SK-N-SH (cell line): ENCODE measurements around the gene POLR2A. TPM values are rescaled to one million over a fixed set of nuclear protein-coding genes. Genes with fewer than 3 reads are reported as not detected.

Source experiments
- CTCF ChIA-PET: fragments of 300-600, 350-600 bp; formaldehyde crosslinking; extraction: SDS; loops from one replicate; lab custom pipeline; 2021; lab: Yijun Ruan, JAX
- POLR2A ChIA-PET: fragments of 350-600 bp; sonication (Branson Sonifier 250); formaldehyde crosslinking; extraction: SDS; loops from one replicate; lab custom pipeline; 2020; ENCODE audit warnings: antibody characterized with exemption, inconsistent platforms; lab: Yijun Ruan, JAX
- DNase-seq: peaks from one replicate; pipeline ENCODE4 v3.0.0; 2012
- H2AFZ ChIP-seq: fragments of 200-600 bp; sonication (generic); 2 replicates; pipeline ENCODE4 v1.8.1; 2016; ENCODE audit warnings: antibody characterized with exemption, mild to moderate bottlenecking, low read depth
- H3F3A ChIP-seq: fragments of 200-600 bp; sonication (generic); replicated peaks from 2 replicates; pipeline ENCODE3; 2016; ENCODE audit warnings: antibody characterized with exemption, mild to moderate bottlenecking; ENCODE audit not compliant: insufficient read depth
- H3K27ac ChIP-seq, 2 experiments: fragments of 200-500 bp in 1 of 2; fragments of 200-600 bp in 1 of 2; sonication (Bioruptor generic) in 1 of 2; sonication (generic), shearing (Covaris generic) in 1 of 2; 2 replicates each; pipeline versions ENCODE4 v1.5.1 to v1.6.1; 2014 to 2016; ENCODE audit warnings: low read depth in 2 of 2, inconsistent platforms in 1 of 2, low read length in 1 of 2, mild to moderate bottlenecking in 1 of 2, mixed read lengths in 1 of 2
- H3K27me3 ChIP-seq: fragments of 200-600 bp; sonication (generic), shearing (Covaris generic); 2 replicates; pipeline ENCODE4 v1.6.1; 2016; ENCODE audit warnings: mixed run types; ENCODE audit not compliant: insufficient read depth
- H3K36me3 ChIP-seq, 2 experiments: fragments of 200-500 bp in 1 of 2; fragments of 200-600 bp in 1 of 2; sonication (Bioruptor generic) in 1 of 2; sonication (generic) in 1 of 2; replicated peaks in 1 of 2; 2 replicates each; pipeline versions ENCODE3 to v1.5.1; 2014 to 2016; ENCODE audit warnings: low read length in 1 of 2, mild to moderate bottlenecking in 1 of 2; ENCODE audit not compliant: insufficient read depth in 2 of 2, control insufficient read depth in 1 of 2
- H3K4me1 ChIP-seq, 2 experiments: fragments of 200-500 bp in 1 of 2; fragments of 200-600 bp in 1 of 2; sonication (Bioruptor generic) in 1 of 2; sonication (generic), shearing (Covaris generic) in 1 of 2; 2 replicates each; pipeline versions ENCODE4 v1.5.1 to v1.6.1; 2014 to 2016; ENCODE audit warnings: low read depth in 1 of 2, low read length in 1 of 2, mixed run types in 1 of 2; ENCODE audit not compliant: insufficient read depth in 2 of 2, control insufficient read depth in 1 of 2
- H3K4me2 ChIP-seq: fragments of 200-600 bp; sonication (generic), shearing (Covaris generic); 2 replicates; pipeline ENCODE4 v1.6.1; 2017; ENCODE audit warnings: mixed run types
- H3K4me3 ChIP-seq, 2 experiments: fragments of 200-500 bp in 1 of 2; fragments of 200-600 bp in 1 of 2; sonication (Bioruptor generic) in 1 of 2; sonication (generic), shearing (Covaris generic) in 1 of 2; 2 replicates each; pipeline versions ENCODE4 v1.5.1 to v1.8.1; 2014 to 2016; ENCODE audit warnings: low read depth in 2 of 2, inconsistent platforms in 1 of 2, low read length in 1 of 2, mild to moderate bottlenecking in 1 of 2, mixed read lengths in 1 of 2, moderate library complexity in 1 of 2
- H3K79me2 ChIP-seq: fragments of 200-600 bp; sonication (generic); 2 replicates; pipeline ENCODE4 v1.8.1; 2017; ENCODE audit warnings: mild to moderate bottlenecking; ENCODE audit not compliant: insufficient read depth
- H3K9ac ChIP-seq: fragments of 200-600 bp; sonication (generic); 2 replicates; pipeline ENCODE4 v1.6.1; 2017; ENCODE audit warnings: mixed run types
- H3K9me2 ChIP-seq: fragments of 200-600 bp; sonication (generic); 2 replicates; pipeline ENCODE4 v1.6.1; 2017; ENCODE audit warnings: mixed run types
- H3K9me3 ChIP-seq: fragments of 200-600 bp; sonication (generic); 2 replicates; pipeline ENCODE4 v1.6.1; 2017; ENCODE audit warnings: mixed run types, mild to moderate bottlenecking, moderate library complexity
- H4K20me1 ChIP-seq: fragments of 200-600 bp; sonication (generic); 2 replicates; pipeline ENCODE4 v1.6.1; 2017; ENCODE audit warnings: mild to moderate bottlenecking, mixed run types; ENCODE audit not compliant: insufficient read depth
- CHD2 ChIP-seq: fragments of 150-350 bp; IDR thresholded peaks from 2 replicates; pipeline ENCODE4 v1.6.1; 2018; ENCODE audit warnings: low read length; ENCODE audit not compliant: partially characterized antibody
- CTCF ChIP-seq: fragments of 200-600 bp; sonication (generic); IDR thresholded peaks from 2 replicates; pipeline ENCODE4 v1.6.1; 2017; ENCODE audit warnings: antibody characterized with exemption, mild to moderate bottlenecking, moderate library complexity
- EP300 ChIP-seq, 2 experiments: IDR thresholded peaks; 2 replicates each; pipeline versions ENCODE4 v1.4.0 to v1.6.1; 2012; ENCODE audit warnings: borderline replicate concordance in 1 of 2, low read depth in 1 of 2, low read length in 1 of 2
- EZH2phosphoT487 ChIP-seq: fragments of 200-600 bp; sonication (generic); IDR thresholded peaks from 2 replicates; pipeline ENCODE4 v1.6.1; 2017; ENCODE audit warnings: low read depth, mixed run types, mild to moderate bottlenecking, antibody characterized with exemption, moderate library complexity, borderline replicate concordance
- FOSL2 ChIP-seq: IDR thresholded peaks from 2 replicates; pipeline ENCODE4 v1.4.0; 2012; ENCODE audit warnings: low read depth, mild to moderate bottlenecking, moderate library complexity, borderline replicate concordance
- FOXJ3 ChIP-seq: sonication (generic); formaldehyde crosslinking; IDR thresholded peaks from 2 replicates; pipeline ENCODE4 v1.5.1; 2020; ENCODE audit warnings: mild to moderate bottlenecking, missing genetic modification reagents
- GABPA ChIP-seq: IDR thresholded peaks from 2 replicates; pipeline ENCODE4 v1.4.0; 2012; ENCODE audit warnings: low read depth, mild to moderate bottlenecking
- MAX ChIP-seq: IDR thresholded peaks from 2 replicates; pipeline ENCODE4 v1.4.0; 2012; ENCODE audit warnings: low read depth
- MXI1 ChIP-seq: IDR thresholded peaks from 2 replicates; pipeline ENCODE4 v1.6.1; 2012; ENCODE audit warnings: mild to moderate bottlenecking, low read depth, low read length, improper control_type of control experiment
- NFIC ChIP-seq: IDR thresholded peaks from 2 replicates; pipeline ENCODE4 v1.4.0; 2012; ENCODE audit warnings: borderline replicate concordance
- NRF1 ChIP-seq: IDR thresholded peaks from 2 replicates; pipeline ENCODE4 v1.6.1; 2012; ENCODE audit warnings: low read depth, mild to moderate bottlenecking, low read length
- PBX3 ChIP-seq: IDR thresholded peaks from 2 replicates; pipeline ENCODE4; 2012
- POLR2AphosphoS5 ChIP-seq: IDR thresholded peaks from 2 replicates; pipeline ENCODE4 v1.6.1; 2012; ENCODE audit warnings: low read depth, low read length
- REST ChIP-seq: IDR thresholded peaks from 2 replicates; pipeline ENCODE4 v1.6.1; 2012; ENCODE audit warnings: mild to moderate bottlenecking, low read depth, low read length, moderate library complexity
- TCF12 ChIP-seq: IDR thresholded peaks from 2 replicates; pipeline ENCODE4 v1.4.0; 2012
- ZBTB33 ChIP-seq: IDR thresholded peaks from 2 replicates; pipeline ENCODE4 v1.4.0; 2012; ENCODE audit warnings: low read depth, borderline replicate concordance
- WGBS: methylation state at CpG from one replicate; pipeline ENCODE4 v1.1.6; 2017; ENCODE audit warnings: low lambda C conversion rate; 5-methylcytosine and 5-hydroxymethylcytosine counted together
- polyA plus RNA-seq, 3 experiments: library from polyadenylated mRNA; depleted of rRNA; stranded (reverse); fragments of >200 nt; gene quantifications; 2 replicates each; pipeline ENCODE4 v1.2.3, GENCODE V29; 2012

Gene POLR2A
- polyA plus RNA-seq, 1 of the 3 experiments (the other 2 are of a cell fraction): 37.3 TPM

GRCh38 chr17:7440113-7440833, 43.9 kb upstream of the POLR2A start (continued):
- TF ChIP-seq REST (no peak), NRF1 (no peak), FOXJ3 (no peak), POLR2AphosphoS5 (no peak), FOSL2 (no peak), NFIC (peak; percentile 68; the same call in 1 of the 2 replicates), CHD2 (peak; percentile 98), GABPA (no peak), EZH2phosphoT487 (no peak)

- no peaks in the 10 kb centered on the region for H3K9me2 ChIP-seq
- TF ChIP-seq TCF12: peak; percentile 3; the same call in 1 of the 2 replicates
- peak; percentile 93 for TF ChIP-seq PBX3
- no peak for TF ChIP-seq ZBTB33
- 0 out of 2 replicates have a peak, but pooled peaks have one; percentile 6 for TF ChIP-seq MAX
- peak; percentile 12; the same call in 1 of the 2 replicates for TF ChIP-seq CTCF
- peak; percentile 59; the same call in 1 of the 2 replicates for TF ChIP-seq MXI1
- TF ChIP-seq FOSL2: 0 out of 2 replicates have a peak, but pooled peaks have one; percentile 16
- no peak for TF ChIP-seq EP300 (IDR thresholded peaks at IDR 0.05; ENCODE audit: borderline replicate concordance in 1 of 2, low read depth in 1 of 2, low read length in 1 of 2)
- TF ChIP-seq NFIC: peak; percentile 60
- ChIA-PET CTCF (interaction anchor here (0.7 to 1.6 kb wide), 6 partner anchors 26 to 120 kb away, joined by 3 to 11 read pairs (median 4); no protein-coding TSS in a partner anchor), POLR2A (interaction anchor here (0.7 to 3.3 kb wide), 10 partner anchors 9 to 767 kb away, joined by 3 to 19 read pairs (median 4); partner anchors contain the start of genes NEURL4, POLR2A, TMEM256 and ZBTB4)
- peaks cover 0 to 4% of the 10 kb centered on the region in 2 experiments for H3K36me3 ChIP-seq
- no peaks in the 10 kb centered on the region for H3K9me3 ChIP-seq
- peaks cover 18% of the 10 kb centered on the region for H3F3A ChIP-seq
- 22% methylated on average over 7 of the region's 12 CpGs for WGBS
- H3K4me3 ChIP-seq: peak overlapping the region; percentile 67 to 70
- no peak overlapping the region for H2AFZ ChIP-seq
- peaks cover 7 to 32% of the 10 kb centered on the region in 2 experiments; a peak in 2 of 4 replicates for H3K4me1 ChIP-seq
- H3K27ac ChIP-seq: peak overlapping the region in 1 of 2 experiments; percentile 97; a peak in 2 of 4 replicates
- no peaks in the 10 kb centered on the region for H3K27me3 ChIP-seq
- peak overlapping the region; percentile 95 for H3K4me2 ChIP-seq
- H3K79me2 ChIP-seq: peaks cover 7% of the 10 kb centered on the region; the same call in 1 of the 2 replicates
- H4K20me1 ChIP-seq: no peaks in the 10 kb centered on the region
- DNase-seq: peak; percentile 72
- peak overlapping the region; percentile 61 for H3K9ac ChIP-seq
These were observed 43.4 kb upstream of the POLR2A start for GRCh38 chr17:7440834-7441195.
